Gastrocnemius medialis (tissue), 4 donors: Measurements from ENCODE around the gene RERE. TPM values are rescaled to one million over a fixed set of nuclear protein-coding genes. Genes with fewer than 3 reads are reported as not detected.

ENCODE experiments used
- ATAC-seq, 2 donors: fragments of 150-250 bp; one replicate each; pipeline ENCODE4 v1.9.1; 2016
- DNase-seq, 2 donors: peaks; one replicate each; pipeline ENCODE4 v3.0.0-alpha.2; 2019
- H3K27ac ChIP-seq, 4 donors: fragments of 200-600 bp; sonication (generic); 1 replicate in 1 of 4; 2 replicates in 3 of 4; pipeline ENCODE4 v1.5.1; 2016 to 2018; ENCODE audit warnings: mild to moderate bottlenecking in 2 of 4, moderate library complexity in 1 of 4
- H3K27me3 ChIP-seq, 3 donors: fragments of 200-600 bp; sonication (generic) in 2 of 3; 1 replicate in 1 of 3; 2 replicates in 2 of 3; pipeline versions ENCODE4 v1.5.1 to v1.6.0; 2016 to 2019; ENCODE audit warnings: mild to moderate bottlenecking in 1 of 3, moderate library complexity in 1 of 3
- H3K36me3 ChIP-seq, 2 donors: fragments of 200-600 bp; sonication (generic) in 1 of 2; one replicate each; pipeline ENCODE4 v1.5.1; 2017 to 2018
- H3K4me1 ChIP-seq, 2 donors: fragments of 200-600 bp; sonication (generic) in 1 of 2; one replicate each; pipeline ENCODE4 v1.5.1; 2016 to 2017; ENCODE audit warnings: mild to moderate bottlenecking in 2 of 2
- H3K4me3 ChIP-seq, 4 donors: fragments of 200-600 bp; sonication (generic) in 3 of 4; 1 replicate in 1 of 4; 2 replicates in 3 of 4; pipeline ENCODE4 v1.5.1; 2016 to 2019; ENCODE audit warnings: mild to moderate bottlenecking in 2 of 4
- H3K9me3 ChIP-seq, 3 donors: fragments of 200-600 bp; sonication (generic) in 2 of 3; 1 replicate in 1 of 3; 2 replicates in 2 of 3; pipeline ENCODE4 v1.5.1; 2016 to 2019
- POLR2A ChIP-seq, 2 donors: fragments of 450-650 bp; IDR thresholded peaks; one replicate each; pipeline ENCODE4 v1.6.1; 2017; ENCODE audit warnings: antibody characterized with exemption in 2 of 2, mild to moderate bottlenecking in 2 of 2, moderate library complexity in 2 of 2
- in situ Hi-C, 4 donors: fragments of 200-750 bp; cut with MboI; loops; one replicate each; pipeline versions ENCODE4 v1.15.0 to v1.8.0; 2017; ENCODE audit warnings: low sequenced_read_pairs in 4 of 4
- intact Hi-C: fragments of 100-400 bp; cut with DNase I; formaldehyde crosslinking; loops from one replicate; pipeline ENCODE4 v1.15.1; 2023; ENCODE audit warnings: low total_unique reads
- total RNA-seq, 4 donors: library from RNA; depleted of rRNA; stranded (reverse); fragments of >200 nt; gene quantifications; one replicate each; pipeline versions ENCODE4 v1.1.0 to v1.2.3, GENCODE V29; 2016
- TF ChIP-seq, protein P1 (sequence below), 5 experiments: fragments of 450-650 bp in 3 of 5; fragments of 200-600 bp in 2 of 5; sonication (generic) in 2 of 5; IDR thresholded peaks in 4 of 5; conservative IDR thresholded peaks in 1 of 5; 1 replicate in 4 of 5; 2 replicates in 1 of 5; pipeline ENCODE4 v1.5.1; 2016 to 2019; ENCODE audit warnings: antibody characterized with exemption in 5 of 5, mild to moderate bottlenecking in 3 of 5, moderate library complexity in 3 of 5

RERE gene
- total RNA-seq, 4 donors from 2014 or later: 60.8 to 106 (median 102) TPM

GRCh38 chr1:8481650-8482380 is 335.6 kb downstream of the RERE start:
- intact Hi-C loops (no loop called here), in situ Hi-C loops (no loop called here)
- Histone ChIP-seq H3K27me3 (no peaks in the 10 kb centered on the region), H3K9me3 (no peaks in the 10 kb centered on the region), H3K27ac (no peak overlapping the region), H3K36me3 (no peaks in the 10 kb centered on the region), H3K4me3 (no peak overlapping the region), H3K4me1 (peaks cover 24 to 47% of the 10 kb centered on the region in 2 donors)
- no peak for ATAC-seq
- DNase-seq: no peak
- TF ChIP-seq, protein P1, sequence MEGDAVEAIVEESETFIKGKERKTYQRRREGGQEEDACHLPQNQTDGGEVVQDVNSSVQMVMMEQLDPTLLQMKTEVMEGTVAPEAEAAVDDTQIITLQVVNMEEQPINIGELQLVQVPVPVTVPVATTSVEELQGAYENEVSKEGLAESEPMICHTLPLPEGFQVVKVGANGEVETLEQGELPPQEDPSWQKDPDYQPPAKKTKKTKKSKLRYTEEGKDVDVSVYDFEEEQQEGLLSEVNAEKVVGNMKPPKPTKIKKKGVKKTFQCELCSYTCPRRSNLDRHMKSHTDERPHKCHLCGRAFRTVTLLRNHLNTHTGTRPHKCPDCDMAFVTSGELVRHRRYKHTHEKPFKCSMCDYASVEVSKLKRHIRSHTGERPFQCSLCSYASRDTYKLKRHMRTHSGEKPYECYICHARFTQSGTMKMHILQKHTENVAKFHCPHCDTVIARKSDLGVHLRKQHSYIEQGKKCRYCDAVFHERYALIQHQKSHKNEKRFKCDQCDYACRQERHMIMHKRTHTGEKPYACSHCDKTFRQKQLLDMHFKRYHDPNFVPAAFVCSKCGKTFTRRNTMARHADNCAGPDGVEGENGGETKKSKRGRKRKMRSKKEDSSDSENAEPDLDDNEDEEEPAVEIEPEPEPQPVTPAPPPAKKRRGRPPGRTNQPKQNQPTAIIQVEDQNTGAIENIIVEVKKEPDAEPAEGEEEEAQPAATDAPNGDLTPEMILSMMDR (IDR thresholded peaks at IDR 0.05 in 4 of 5, conservative IDR thresholded peaks at IDR 0.05 in 1 of 5): no peak
- no peak for TF ChIP-seq POLR2A (IDR thresholded peaks at IDR 0.05)

- Histone ChIP-seq H3K4me1 (peaks cover 23 to 46% of the 10 kb centered on the region in 2 donors), H3K4me3 (no peak overlapping the region), H3K9me3 (no peaks in the 10 kb centered on the region), H3K27me3 (no peaks in the 10 kb centered on the region), H3K27ac (peak overlapping the region in 1 of 4 donors; percentile 24), H3K36me3 (no peaks in the 10 kb centered on the region)
- TF ChIP-seq, protein P1 (IDR thresholded peaks at IDR 0.05 in 4 of 5, conservative IDR thresholded peaks at IDR 0.05 in 1 of 5): no peak
- no peak for TF ChIP-seq POLR2A (IDR thresholded peaks at IDR 0.05)
- no peak for DNase-seq
- ATAC-seq: no peak
- in situ Hi-C loops (no loop called here), intact Hi-C loops (no loop called here)
Observed at GRCh38 chr1:8478566-8478965, 338.9 kb downstream of the RERE start.

DNA sequence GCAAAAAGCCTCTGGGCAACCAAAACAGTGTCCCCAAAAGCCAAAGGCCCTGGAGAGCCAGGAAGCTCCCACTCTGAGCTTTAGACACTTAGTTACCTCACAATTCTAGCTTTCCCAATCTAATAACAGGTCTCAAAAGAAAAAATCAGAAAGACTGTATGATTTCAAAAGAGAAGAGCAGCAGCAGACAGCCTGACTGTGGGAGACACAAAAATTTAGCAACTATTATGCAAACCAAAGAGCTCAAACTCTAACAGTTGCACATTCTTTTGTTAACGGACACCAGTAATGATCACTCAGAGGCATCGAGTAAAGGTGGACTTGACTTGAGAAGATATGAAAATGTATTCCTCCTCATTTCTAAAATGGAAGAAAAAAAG is 339.5 kb downstream of the RERE start:
- ATAC-seq (peak in 1 of 2 donors; percentile 39), DNase-seq (no peak)
- no peak for TF ChIP-seq POLR2A (IDR thresholded peaks at IDR 0.05)
- TF ChIP-seq, protein P1 (IDR thresholded peaks at IDR 0.05 in 4 of 5, conservative IDR thresholded peaks at IDR 0.05 in 1 of 5): no peak
- Histone ChIP-seq H3K27ac (peak overlapping the region in 3 of 4 donors; percentile 2 to 31 (median 24)), H3K4me1 (peaks cover 18 to 46% of the 10 kb centered on the region in 2 donors), H3K36me3 (no peaks in the 10 kb centered on the region), H3K9me3 (no peaks in the 10 kb centered on the region), H3K27me3 (no peaks in the 10 kb centered on the region), H3K4me3 (no peak overlapping the region)
- in situ Hi-C loops: no loop called here
- intact Hi-C loops: no loop called here

- ATAC-seq (no peak), DNase-seq (no peak)
- H3K36me3 ChIP-seq: no peaks in the 10 kb centered on the region
- no peaks in the 10 kb centered on the region for H3K27me3 ChIP-seq
- in situ Hi-C loops: no loop called here
- TF ChIP-seq, protein P1 (IDR thresholded peaks at IDR 0.05 in 4 of 5, conservative IDR thresholded peaks at IDR 0.05 in 1 of 5): no peak
- TF ChIP-seq POLR2A (IDR thresholded peaks at IDR 0.05): no peak
- H3K4me3 ChIP-seq: no peak overlapping the region
- no peaks in the 10 kb centered on the region for H3K9me3 ChIP-seq
- H3K4me1 ChIP-seq: peaks cover 12 to 46% of the 10 kb centered on the region in 2 donors
- intact Hi-C loops: no loop called here
- H3K27ac ChIP-seq: peak overlapping the region in 3 of 4 donors; percentile 2 to 31 (median 2)
Observed at GRCh38 chr1:8477166-8477982, 340.1 kb downstream of the RERE start.
